Activated CD8-positive, alpha-beta memory T cell treated with anti-CD3 and anti-CD28 coated beads, Interleukin-2, amount 50 U/mL, for 24 hours (primary cell): Measurements from ENCODE around the gene IP6K3.

Experiments used
- DNase-seq: peaks from one replicate; pipeline ENCODE4 v3.0.0-alpha.2; 2020; ENCODE audit errors: extremely low read depth

The IP6K3 gene

GRCh38 chr6:33723371-33724085 lies 23.2 kb downstream of the IP6K3 start:
- no peak for DNase-seq

DNA sequence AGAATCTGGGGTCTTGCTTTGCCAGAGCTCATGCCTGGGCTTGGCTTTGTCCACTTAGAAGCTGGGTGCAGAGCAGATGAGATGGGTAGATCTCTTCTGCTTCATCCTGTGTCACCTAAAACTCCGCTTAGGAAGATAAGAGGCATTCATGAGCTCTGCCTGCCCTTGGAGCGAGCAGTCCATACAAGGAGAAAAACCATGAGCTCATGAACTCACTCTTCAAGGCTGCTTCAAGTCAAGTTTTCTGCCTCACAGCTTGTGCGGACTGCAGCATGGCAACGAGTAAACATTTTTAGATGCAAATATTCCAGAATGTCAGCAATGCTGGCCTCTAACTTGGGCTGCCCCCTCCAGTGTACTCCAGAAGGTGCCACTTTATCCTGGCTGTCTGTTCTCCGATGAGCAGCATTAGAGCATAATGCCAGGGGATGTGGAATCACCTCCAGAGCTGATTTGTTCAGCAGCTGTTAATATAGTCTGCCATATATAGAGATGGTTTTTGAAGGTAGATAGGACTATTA lies 24.5 kb downstream of the IP6K3 start:
- no peak for DNase-seq

DNA sequence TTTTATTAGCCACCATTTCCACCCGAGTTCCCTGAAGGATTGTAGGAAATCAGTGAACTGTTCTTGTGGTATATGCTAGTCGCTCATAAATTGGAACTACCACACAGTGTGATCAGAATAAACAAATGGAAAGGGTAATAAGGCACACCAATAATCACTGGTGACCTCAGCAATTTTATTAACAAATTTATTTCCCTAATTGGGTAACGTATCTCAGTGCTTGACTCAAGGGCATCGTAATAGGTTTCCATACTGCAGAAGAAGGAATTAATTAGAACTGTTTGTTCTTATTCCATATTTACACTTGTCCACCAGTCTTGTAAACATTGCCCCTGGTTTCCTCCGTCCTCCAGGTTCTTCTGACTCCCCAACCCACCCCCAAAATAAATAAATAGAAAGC lies 25.2 kb downstream of the IP6K3 start:
- DNase-seq, result no peak

DNA sequence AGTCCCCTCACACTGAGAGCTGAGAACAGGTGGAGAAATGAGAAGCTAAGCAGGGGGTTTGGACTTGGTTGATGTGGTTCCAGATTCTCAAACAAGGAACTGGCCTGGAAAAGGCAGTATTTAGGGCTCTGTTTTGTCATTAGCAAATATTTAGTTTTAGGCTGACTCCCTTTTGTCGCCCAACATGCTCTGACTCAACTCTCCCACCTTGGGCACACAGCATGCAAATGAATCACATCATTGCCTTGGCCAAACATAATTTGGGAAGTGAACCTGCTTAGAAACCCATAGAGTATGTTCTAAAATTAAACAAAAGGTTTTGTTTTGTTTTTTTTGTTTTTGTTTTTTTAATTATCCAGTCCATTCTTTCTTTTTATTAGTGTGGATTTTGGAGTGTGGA lies 25.7 kb downstream of the IP6K3 start:
- no peak for DNase-seq

DNA sequence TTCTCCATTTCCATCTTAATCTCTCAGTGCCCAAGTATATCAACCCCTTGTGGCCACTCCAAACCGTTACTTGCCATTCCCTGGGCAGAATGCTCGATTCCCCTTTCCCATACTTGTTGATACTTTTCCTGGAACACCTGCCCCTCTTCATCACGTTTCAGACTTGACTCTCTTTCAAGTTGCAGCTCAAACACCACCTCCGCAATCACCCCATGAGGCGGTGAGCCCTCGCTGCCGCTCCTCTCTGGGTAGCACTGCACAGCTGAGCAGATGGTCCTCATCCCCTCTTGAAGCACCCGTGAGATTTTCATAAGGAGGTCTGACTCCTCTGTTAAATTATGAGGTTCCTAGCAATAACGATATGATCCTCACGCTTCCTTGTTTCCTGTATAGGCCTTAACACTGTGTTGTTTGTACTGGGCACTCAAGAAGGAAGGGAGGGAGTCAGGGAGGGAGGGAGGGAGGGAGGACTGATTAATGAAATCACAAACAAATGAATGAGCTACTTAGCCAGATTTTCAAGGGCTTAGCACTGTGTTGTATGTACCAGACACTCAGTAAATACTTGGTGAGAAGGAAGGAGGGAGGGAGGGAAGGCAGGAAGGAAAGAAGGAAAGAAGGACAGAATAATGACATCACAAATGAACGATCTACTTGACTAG lies 27.2 kb downstream of the IP6K3 start:
- DNase-seq, result no peak

DNA sequence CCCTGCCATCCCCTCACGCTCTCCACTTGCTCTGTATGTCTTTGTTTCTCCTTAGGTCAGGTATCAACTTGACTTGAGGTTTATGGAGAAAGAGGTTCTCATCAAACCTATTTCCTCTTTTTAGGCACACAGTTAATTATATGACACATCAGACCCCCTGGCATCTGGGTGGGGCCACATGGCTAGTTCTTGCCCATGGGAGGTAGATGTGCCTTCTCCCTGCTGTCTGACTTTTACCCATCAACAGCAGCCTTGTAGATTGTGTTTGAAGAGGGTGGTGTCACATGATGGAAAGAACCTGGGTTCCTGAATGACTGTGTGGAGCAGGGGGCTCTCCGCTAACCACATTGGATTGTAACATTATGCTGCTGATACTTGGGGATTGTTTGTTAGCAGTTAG lies 28.0 kb downstream of the IP6K3 start:
- no peak for DNase-seq

DNA sequence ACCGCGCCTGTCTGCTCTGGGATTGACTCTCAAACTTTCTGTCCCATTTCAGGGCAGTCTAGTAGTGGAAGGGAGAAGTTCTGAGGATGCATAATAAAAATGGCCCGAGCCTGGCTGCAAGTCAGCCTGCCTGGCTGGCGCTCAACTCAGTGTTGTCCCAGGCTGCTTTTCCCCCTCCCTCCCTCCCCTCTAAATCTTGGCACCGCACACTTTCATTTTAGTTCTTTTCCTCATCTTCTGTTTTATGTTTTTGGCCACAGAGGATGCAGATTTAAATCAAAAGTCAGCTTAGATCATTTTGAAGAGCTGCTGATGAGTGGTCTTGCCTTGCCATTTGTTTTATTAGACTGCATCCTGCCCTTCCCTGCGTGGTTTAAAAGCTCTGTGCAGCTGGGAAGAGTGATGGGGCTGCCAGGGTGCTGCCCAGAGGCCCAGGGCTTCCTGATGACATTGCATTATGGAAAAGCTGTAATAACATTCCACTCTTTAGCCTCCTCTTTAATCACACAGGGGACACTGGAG lies 28.7 kb downstream of the IP6K3 start:
- DNase-seq, result no peak

DNA sequence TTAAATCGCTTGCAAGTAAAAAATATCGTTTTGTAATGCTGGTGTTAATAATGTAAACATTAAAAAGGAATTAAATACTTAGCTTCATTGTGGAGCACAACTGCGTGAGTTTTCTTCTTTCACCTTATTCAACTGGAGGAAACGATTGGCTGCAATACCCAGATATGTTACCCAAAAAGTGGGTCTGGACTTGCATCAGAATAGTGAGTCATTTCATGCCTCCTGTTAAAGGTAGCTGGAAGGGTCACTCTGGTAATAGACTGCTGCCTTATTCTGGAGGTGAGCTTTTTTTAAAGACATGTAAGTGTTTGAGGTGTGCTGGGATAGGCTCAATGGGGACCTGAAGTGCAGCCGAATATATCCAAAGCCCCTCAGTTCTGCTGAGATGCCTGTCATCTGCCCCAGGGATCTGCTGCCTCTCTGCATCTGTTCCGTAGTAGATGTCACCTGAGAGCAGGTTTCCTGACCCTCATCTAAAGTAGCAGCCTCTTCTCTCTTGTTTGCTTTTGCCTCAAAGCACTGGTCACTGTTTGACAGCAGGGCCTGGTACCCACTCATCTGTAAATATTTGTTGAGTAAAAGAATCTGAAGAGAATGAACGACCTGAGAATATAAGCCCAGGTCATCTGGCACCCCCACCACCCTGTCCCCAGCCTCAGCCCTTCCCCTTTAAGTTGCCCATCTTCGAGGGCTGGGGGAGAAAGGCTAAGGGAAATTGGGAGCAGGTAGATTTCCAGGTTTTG lies 29.6 kb downstream of the IP6K3 start:
- DNase-seq, result no peak

DNA sequence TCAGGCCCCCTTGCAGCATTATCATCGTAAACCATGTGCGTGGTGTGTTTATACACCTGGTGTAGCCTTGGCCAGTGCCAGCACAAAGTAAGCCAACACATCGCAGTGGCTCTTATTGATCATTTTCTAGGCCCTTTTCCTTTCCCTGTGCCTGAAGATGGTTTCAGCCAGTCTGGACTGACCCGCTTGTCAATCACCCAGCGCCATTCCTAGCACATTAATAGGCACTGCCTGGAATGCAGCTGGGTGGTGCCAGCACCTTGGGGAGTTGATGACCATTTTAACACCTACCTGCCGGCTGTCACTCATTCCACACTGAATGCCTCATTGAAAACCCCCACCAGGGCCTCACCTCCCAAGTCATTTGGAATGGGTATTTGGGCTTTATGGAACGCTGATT lies 30.3 kb downstream of the IP6K3 start:
- no peak for DNase-seq

- no peak for DNase-seq
These were observed 32.2 kb downstream of the IP6K3 start for GRCh38 chr6:33714385-33715040.

- DNase-seq, result no peak
These were observed 32.9 kb downstream of the IP6K3 start for GRCh38 chr6:33713786-33714185.

- DNase-seq, result no peak
These were observed 33.8 kb downstream of the IP6K3 start for GRCh38 chr6:33712914-33713313.

- DNase-seq, result peak; percentile 92
These were observed 35.3 kb downstream of the IP6K3 start, which contains the start of gene UQCC2 for GRCh38 chr6:33711140-33712129. TSS of gene UQCC2 (minus strand) at chr6:33711700. CDS start at chr6:33711686, 14 bp downstream.

- DNase-seq, result no peak
These were observed 36.2 kb downstream of the IP6K3 start for GRCh38 chr6:33710296-33711121.

- no peak for DNase-seq
These were observed 37.0 kb downstream of the IP6K3 start for GRCh38 chr6:33709605-33710295.

- DNase-seq, result no peak
These were observed 38.0 kb downstream of the IP6K3 start for GRCh38 chr6:33708516-33709204.

DNA sequence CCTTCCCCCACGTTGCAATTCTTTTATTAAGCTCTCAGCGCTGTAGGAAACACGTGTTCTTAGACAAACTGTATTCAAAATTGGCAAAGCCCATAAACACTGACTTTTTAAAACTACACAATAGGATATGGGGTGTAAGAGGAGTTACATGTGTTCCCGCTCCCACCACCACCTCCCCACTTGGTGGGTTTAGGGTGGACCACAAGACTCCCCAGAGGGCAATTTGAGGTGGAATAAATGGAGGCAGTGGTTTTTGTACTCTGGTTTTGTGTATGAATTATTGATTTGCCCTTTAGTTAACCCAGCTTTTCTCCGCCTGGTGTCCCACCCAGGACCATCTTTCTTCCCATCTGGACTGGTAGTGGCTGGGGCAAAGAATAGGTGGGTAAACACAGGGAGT lies 38.9 kb downstream of the IP6K3 start:
- no peak for DNase-seq

DNA sequence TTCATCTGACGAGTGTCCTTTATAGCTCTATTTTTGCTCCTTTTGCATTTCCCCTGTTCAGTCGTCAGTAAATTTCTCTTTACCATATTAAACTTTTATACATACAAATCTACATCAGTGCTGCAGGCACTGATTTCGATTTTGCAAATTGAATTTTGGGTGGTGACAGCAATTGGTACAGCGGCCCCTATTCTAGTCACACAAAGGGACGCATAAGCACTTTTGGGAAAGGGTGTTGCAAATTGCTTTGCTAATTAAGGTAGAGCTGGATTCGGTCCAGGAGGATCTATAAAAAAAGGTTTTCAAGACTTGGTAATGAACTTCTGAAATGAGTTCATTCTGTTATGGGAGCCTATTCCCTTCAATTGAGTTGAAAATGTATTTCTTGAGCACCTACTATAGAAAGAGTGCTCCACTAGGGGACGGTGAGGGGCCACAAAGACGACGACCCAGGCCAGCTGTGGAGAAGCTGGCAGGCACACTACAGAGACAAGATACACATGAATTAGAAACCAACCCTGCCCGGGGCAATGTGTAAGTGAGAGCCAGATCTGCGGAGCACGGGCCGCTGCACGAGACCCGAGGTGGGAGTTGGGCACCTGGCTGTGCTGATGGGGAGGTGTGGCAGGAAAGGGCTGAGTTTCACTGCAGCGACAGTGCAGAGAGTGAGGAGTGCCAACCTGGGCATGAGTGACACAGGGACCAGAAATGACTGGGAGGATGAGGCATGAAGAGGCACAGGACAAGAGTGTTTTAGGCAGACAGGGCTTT lies 40.6 kb downstream of the IP6K3 start:
- no peak for DNase-seq
